Endothelial cell (in vitro differentiated cells): ENCODE measurements around the gene PIM1. TPM values are rescaled to one million over a fixed set of nuclear protein-coding genes. Genes with fewer than 3 reads are reported as not detected.
A peak's percentile ranks its signal among the peaks of the same experiment; 100 is the strongest.
"Not testable (repeated sequence)": the region's sequence is repeated elsewhere in the genome, so short reads cannot be mapped to it uniquely, and the experiment has no call there.

ENCODE experiments used
- DNase-seq: peaks from one replicate; pipeline ENCODE4 v3.0.0; 2021; ENCODE audit warnings: low spot score
- H3K27ac Mint-ChIP-seq: one replicate; pipeline ENCODE4 v1.8.0; 2021; ENCODE audit warnings: mixed read lengths, inconsistent platforms; ENCODE audit not compliant: unreplicated experiment
- H3K27me3 Mint-ChIP-seq: one replicate; pipeline ENCODE4 v1.8.0; 2021; ENCODE audit warnings: mild to moderate bottlenecking, moderate library complexity, mixed read lengths, inconsistent platforms; ENCODE audit not compliant: unreplicated experiment
- H3K36me3 Mint-ChIP-seq: one replicate; pipeline ENCODE4 v1.8.0; 2021; ENCODE audit warnings: mild to moderate bottlenecking, low read depth, mixed read lengths, inconsistent platforms; ENCODE audit not compliant: unreplicated experiment
- H3K4me1 Mint-ChIP-seq: one replicate; pipeline ENCODE4 v1.8.0; 2021; ENCODE audit warnings: mild to moderate bottlenecking, mixed read lengths, inconsistent platforms; ENCODE audit not compliant: unreplicated experiment
- H3K4me3 Mint-ChIP-seq: one replicate; pipeline ENCODE4 v1.8.0; 2021; ENCODE audit warnings: mild to moderate bottlenecking, mixed read lengths, inconsistent platforms; ENCODE audit not compliant: unreplicated experiment
- H3K9me3 Mint-ChIP-seq: one replicate; pipeline ENCODE4 v1.8.0; 2021; ENCODE audit warnings: mixed read lengths, inconsistent platforms; ENCODE audit not compliant: unreplicated experiment
- CTCF ChIP-seq: fragments of 200-600 bp; sonication (generic); IDR thresholded peaks from one replicate; pipeline ENCODE4 v1.5.0; 2021; ENCODE audit warnings: antibody characterized with exemption; ENCODE audit not compliant: unreplicated experiment
- total RNA-seq: library from RNA; stranded (reverse); fragmentation: NEBNext Ultra II Directional; extraction: Animal tissue kit (Norgen Biotek cat#: 25700); gene quantifications from one replicate; pipeline ENCODE4 v1.2.1, GENCODE V29; 2021; ENCODE audit not compliant: unreplicated experiment

PIM1 gene
- total RNA-seq, 1 donor from 2014 or later: 9.6 TPM

GRCh38 chr6:37187321-37188022 lies 17.5 kb downstream of the PIM1 start:
- no peak for TF ChIP-seq CTCF
- Mint-ChIP-seq H3K4me1 (no peaks in the 10 kb centered on the region), H3K9me3 (no peaks in the 10 kb centered on the region), H3K27me3 (no peaks in the 10 kb centered on the region), H3K36me3 (no peaks in the 10 kb centered on the region), H3K4me3 (no peak overlapping the region), H3K27ac (no peak overlapping the region)
- DNase-seq: no peak

GRCh38 chr6:37188962-37189510 lies 19.1 kb downstream of the PIM1 start:
- no peak for TF ChIP-seq CTCF
- H3K4me1 Mint-ChIP-seq: no peaks in the 10 kb centered on the region
- peak overlapping the region; percentile 23 for H3K27ac Mint-ChIP-seq
- no peak for DNase-seq
- no peaks in the 10 kb centered on the region for H3K9me3 Mint-ChIP-seq
- no peaks in the 10 kb centered on the region for H3K27me3 Mint-ChIP-seq
- no peak overlapping the region for H3K4me3 Mint-ChIP-seq
- no peaks in the 10 kb centered on the region for H3K36me3 Mint-ChIP-seq

- Mint-ChIP-seq H3K27ac (no peak overlapping the region), H3K27me3 (no peaks in the 10 kb centered on the region), H3K4me3 (no peak overlapping the region), H3K36me3 (no peaks in the 10 kb centered on the region), H3K9me3 (no peaks in the 10 kb centered on the region), H3K4me1 (no peaks in the 10 kb centered on the region)
- TF ChIP-seq CTCF: no peak
- no peak for DNase-seq
Observed at GRCh38 chr6:37190159-37190535, 20.2 kb downstream of the PIM1 start.

GRCh38 chr6:37192666-37193065 lies 22.7 kb downstream of the PIM1 start:
- Mint-ChIP-seq H3K4me3 (no peak overlapping the region), H3K9me3 (no peaks in the 10 kb centered on the region), H3K27ac (no peak overlapping the region), H3K4me1 (no peaks in the 10 kb centered on the region), H3K36me3 (no peaks in the 10 kb centered on the region), H3K27me3 (no peaks in the 10 kb centered on the region)
- no peak for TF ChIP-seq CTCF
- no peak for DNase-seq

- H3K27ac Mint-ChIP-seq, H3K27me3 Mint-ChIP-seq, DNase-seq, H3K4me3 Mint-ChIP-seq, H3K36me3 Mint-ChIP-seq, H3K9me3 Mint-ChIP-seq, H3K4me1 Mint-ChIP-seq: not testable (repeated sequence)
Observed at GRCh38 chr6:37194886-37195285, 24.9 kb downstream of the PIM1 start.

- not testable (repeated sequence) for H3K36me3 Mint-ChIP-seq, H3K27me3 Mint-ChIP-seq, H3K4me3 Mint-ChIP-seq
Observed at GRCh38 chr6:37196451-37196850, 26.5 kb downstream of the PIM1 start.

More at GRCh38 chr6:37196451-37196850, 26.5 kb downstream of the PIM1 start:
- not testable (repeated sequence) for DNase-seq, H3K9me3 Mint-ChIP-seq, H3K27ac Mint-ChIP-seq, H3K4me1 Mint-ChIP-seq
